Activated naive CD8-positive, alpha-beta T cell treated with anti-CD3 and anti-CD28 coated beads, Interleukin-2, amount 50 U/mL, for 16 hours (primary cell): ENCODE measurements around the gene WNT5B.
A peak's percentile ranks its signal among the peaks of the same experiment; 100 is the strongest.
"Not testable (repeated sequence)": the region's sequence is repeated elsewhere in the genome, so short reads cannot be mapped to it uniquely, and the experiment has no call there.

Experiments used
- DNase-seq: peaks from one replicate; pipeline ENCODE4 v3.0.0-alpha.2; 2020; ENCODE audit warnings: low read depth, low spot score

Gene WNT5B

DNA sequence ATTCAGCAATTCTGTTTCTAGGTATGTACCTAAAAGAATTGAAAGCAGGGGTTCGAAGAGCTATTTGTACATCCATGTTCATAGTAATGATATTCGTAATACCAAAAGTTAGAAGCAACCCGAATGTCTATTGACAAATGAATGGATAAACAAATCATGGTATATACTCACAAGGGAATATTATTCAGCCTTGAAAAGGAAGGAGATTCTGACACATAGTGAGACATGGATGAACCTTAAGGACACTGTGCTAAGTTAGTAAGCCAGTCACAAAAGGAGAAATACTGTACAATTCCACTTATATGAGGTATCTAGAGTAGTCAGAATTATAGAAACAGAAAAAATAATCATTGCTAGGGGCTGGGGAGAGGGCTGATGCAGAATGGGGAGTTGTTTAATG is 30.3 kb upstream of the WNT5B start:
- no peak for DNase-seq

DNA sequence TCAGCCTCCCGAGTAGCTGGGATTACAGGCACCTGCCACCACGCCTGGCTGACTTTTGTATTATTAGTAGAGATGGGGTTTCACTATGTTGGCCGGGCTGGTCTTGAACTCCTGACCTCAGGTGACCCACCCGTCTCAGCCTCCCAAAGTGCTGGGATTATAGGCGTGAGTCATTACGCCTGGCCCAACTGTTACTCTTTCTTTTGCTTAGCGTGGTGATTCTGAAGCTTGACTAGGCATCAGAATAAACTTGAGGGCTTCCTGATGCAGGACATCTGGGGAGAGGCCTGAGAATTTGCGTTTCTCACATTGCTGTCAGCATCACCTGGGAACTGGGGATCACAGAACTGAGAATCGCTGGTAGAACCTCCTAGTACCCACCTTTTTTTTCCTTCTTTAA is 26.3 kb upstream of the WNT5B start:
- DNase-seq: not testable (repeated sequence)

DNA sequence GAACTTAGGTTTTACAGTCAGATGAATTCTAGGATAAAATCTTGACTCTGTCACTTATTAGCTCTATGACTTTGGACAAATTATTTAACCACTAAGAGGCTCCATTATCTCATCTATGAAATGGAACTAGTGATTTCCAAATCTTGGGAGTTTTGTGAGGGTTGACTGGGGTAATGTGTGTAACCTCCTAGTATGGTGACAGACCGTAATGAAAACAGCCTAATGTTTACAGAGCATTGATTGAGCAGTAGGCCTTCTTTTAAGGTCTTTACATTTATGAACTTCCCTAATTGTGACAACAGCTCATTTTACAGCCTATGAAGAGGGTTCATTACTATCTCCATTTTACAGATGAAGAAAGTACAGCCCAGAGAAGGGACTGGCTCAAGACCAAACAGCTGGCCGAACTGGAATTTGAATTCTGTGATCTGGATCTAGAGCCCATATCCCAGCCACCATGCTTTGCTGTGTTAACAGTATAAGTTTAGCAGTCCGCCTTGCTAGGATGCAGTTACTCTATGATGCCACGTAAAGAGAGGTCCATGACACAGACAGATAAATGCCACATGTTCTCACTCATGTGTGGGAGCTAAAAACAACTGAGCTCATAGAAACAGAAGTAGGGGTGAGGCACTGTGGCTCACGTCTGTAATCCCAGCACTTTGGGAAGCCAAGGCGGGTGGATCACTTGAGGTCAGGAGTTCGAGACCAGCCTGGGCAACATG is 25.6 kb upstream of the WNT5B start:
- no peak for DNase-seq

DNA sequence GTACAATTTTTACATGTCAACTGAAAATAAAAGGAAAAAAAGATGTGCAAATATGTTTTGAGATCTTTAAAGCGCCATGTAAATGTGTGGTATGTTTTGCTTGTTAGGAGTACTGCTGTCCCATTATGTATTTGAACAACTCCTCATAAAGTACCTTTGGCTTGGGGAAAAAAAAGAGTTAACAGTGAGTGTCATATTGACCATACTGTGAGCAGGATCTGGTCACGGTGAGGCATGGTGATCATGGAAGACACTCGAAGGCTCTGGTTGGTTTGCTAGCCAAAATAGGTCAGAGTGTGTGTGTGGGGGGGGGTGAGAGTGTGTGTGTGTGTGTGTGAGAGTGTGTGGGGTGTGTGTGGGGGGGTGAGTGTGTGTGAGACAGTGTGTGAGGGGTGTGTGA is 24.6 kb upstream of the WNT5B start:
- no peak for DNase-seq

DNA sequence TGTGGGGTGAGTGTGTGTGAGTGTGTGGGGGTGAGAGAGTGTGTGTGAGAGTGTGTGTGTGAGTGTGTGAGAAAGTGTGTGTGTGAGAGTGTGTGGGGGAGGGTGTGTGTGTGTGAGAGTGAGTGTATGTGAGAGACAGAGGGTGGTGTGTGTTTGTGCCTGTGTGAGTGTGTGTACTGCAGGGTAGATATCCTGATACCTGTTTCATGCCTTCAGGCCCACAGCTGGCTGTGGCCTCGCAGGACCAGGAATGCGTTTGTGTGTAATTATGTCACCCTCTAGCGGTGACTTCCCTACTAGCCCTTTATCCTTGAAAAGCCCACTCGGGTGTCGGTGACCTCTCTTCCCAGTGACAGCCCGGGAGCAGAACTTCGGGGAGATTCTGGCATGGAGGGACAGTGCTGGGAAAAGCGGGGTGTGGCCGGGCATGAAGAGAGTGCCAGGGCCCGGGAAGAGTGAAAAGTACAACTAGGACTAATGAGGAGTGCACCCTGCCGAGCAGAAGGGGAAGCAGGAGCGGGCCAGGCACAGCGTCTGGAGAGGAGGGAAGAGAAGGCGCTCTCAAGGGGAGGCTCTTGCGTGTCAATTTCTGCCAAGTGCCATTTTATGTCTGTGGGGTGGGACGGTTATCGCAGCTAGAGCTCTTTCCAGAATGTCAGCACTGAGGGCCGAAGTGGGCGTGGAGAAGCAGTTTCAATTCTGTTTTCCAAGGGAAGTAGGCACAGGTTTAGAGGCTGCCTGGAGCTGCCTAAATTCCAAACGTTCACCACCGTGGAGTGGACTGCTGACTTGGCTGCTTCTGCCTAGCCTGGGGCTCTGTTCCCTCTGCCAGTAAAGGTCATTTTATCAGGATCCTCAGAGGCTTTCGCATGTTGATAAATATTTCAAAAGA is 23.7 kb upstream of the WNT5B start:
- DNase-seq: no peak

DNA sequence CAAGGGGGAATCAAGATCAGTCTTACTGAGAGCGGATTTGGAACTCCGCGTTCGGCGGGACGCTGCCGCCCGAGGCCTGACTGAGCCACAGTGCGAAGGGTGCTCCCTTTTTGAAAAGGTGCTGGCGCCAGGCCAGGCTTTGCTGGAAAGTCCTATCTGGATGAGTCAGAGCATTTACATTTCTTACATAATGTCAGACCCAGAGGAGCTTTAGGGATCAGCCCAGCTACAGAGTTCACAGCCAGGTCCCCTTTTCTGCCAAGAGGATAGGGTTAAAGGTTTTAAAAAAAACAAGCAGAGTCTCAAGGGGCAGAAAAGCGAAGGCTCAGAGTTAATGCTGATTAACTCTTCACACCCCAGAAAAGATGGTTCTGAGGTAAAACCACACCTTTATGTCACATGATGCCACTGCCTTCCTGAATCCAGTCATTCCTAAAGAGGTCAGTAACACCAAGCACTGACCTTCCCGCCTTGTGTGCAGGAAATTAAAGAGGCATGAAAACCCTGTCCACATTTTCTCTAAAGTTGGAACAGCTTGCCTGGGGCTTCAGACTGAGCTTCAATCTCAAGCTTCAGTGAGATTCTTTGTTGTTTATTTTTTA is 22.9 kb upstream of the WNT5B start:
- peak; percentile 51 for DNase-seq

DNA sequence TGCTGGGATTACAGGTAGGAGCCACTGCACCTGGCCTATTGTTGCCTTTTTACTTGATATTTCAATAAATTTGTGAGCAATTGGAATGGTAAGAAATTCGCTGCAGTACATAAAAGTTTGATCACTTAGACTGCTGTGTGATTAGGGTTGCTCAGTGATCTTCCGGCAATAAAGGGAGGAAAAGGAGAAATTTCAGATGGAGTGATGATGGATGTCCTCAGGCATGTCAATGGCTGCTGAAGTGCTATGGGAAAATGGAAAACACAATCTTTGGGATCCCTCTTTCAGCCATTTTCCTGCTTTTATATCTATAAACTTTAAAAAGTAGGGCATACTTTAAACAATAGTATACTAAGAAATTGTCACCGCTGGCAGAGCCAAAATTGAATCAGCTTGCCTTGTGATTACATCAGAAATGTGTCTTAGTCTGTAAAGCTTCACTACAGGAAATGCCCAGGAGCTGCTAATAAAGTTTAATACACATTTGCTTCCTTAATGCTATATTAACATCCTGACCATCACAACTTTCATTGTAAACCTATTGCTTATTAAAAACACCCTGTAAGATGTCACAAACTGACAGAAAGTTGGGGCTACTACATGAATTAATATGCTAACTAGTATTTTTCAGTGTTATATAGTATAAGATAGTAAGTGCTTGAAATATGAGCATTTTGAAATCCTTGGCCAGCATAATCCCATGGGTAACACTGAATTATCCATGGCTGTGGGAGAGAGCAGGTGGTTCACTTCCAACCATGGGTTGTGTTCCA is 20.9 kb upstream of the WNT5B start:
- DNase-seq: no peak

DNA sequence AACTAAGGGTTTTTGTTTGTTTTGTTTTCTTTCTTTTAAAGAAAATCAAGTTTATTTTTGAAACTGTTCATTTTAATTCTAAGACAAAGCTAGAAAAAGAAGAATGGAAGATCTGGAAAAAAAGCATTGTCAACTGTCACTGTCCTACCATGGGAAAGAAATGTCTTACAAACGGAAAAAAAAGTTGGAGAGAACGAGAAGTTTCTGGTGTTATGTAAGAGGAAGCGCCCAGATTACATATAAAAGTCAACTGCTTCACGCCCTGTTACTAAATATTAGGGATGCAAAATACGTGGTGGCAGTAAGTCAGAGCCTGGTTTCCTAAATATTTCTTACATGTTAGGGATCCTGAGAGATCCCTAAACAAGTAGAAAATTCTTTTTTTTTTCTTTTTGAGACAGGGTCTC is 20.3 kb upstream of the WNT5B start:
- DNase-seq: no peak

DNA sequence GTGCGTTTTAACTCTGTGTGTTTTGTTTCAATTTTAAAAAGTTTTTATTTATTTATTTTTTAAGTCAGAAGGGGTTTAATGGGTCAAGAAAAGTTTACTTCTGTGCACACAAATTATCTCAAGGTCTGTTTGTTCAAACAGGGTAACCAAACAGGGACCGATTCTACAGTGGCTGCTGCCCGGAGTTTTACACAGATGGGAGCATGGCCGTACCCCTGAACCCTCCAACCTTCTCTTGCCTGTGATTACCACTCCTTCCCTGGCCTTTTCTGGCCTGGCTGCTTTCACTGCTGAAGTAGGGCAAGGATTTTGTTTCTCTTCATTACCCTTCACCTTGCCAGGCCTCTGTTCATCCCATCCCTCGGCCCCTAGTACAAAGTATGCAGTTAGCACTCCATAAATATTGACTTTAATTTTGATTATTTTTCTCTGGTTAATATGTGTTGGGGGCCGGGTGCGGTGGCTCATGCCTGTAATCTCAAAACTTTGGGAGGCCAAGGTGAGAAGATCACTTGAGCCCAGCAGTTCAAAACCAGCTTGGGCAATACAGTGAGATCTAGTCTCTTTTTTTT is 18.9 kb upstream of the WNT5B start:
- DNase-seq: no peak

DNA sequence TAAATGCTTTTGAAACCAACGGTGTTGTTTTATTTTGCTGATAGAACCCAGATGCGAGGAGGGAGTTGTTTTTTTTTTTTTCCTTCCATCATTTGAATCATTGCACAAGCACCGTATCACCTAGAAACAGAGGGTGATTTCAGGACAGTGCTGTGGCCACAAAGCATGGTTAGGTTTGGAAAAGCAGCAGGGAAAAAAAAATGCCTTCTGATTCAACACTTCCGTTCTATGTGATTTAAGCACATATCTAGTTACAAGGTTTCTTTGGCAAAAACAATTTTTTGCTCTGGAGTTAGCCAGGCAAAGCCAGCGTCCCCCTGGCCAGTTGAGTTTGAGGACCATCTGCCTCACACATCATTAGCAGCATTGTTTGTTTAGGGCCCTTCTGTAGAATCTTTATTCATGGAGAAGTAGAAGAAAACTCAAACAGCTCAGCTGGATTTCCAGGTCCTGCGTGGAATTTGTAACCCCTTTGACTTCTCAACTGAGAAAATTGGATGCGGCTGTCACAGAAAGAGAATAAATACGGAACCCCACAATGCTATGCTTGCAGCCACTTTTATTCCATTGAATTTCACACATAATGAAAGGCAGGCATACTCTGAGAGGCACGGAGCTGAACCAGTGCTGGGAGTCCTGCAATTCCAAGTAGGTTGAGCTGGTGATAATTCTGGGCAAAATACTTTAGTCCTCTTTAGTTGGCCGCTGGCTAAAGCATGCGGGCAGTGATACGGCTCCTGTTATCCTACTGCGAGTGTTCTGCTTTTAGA is 17.0 kb upstream of the WNT5B start:
- DNase-seq: no peak

DNA sequence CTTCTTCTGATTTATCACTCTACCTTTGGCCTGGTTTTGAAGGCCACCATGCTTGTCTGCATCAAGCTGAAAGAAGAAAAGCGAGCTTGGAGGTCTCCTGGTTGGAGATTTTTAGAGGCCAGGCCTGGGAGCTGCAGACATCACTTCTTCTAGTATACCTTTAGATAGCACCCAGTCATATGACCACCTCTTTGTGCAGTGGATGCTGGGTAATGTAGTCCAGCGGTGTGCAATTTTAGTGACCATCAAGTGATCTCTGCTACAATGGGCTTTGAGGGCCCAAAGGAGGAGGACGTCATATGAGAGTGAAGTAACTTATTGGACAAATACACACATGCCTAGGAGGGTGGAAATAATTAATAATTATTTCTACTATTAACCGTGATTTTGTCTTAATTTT is 15.2 kb upstream of the WNT5B start:
- DNase-seq: no peak

DNA sequence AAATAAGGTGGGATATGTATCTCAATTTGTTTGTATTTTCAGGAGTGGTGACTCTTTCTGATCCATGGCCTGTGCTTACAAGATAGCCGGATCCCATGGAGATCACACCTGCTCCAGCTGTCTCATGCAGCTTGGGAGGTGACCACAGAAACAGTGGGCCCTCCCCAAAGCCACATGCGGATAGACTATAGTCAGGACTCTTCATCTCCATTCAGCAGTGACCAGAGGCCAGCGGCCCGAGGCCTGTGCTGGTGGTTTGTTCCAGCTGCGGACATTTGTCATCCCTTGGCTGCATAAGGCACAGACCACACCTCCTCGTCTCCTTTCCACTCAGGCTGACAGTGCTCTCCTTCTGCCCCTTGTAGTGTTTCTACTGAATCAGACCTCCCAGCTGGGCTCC is 14.7 kb upstream of the WNT5B start:
- no peak for DNase-seq

DNA sequence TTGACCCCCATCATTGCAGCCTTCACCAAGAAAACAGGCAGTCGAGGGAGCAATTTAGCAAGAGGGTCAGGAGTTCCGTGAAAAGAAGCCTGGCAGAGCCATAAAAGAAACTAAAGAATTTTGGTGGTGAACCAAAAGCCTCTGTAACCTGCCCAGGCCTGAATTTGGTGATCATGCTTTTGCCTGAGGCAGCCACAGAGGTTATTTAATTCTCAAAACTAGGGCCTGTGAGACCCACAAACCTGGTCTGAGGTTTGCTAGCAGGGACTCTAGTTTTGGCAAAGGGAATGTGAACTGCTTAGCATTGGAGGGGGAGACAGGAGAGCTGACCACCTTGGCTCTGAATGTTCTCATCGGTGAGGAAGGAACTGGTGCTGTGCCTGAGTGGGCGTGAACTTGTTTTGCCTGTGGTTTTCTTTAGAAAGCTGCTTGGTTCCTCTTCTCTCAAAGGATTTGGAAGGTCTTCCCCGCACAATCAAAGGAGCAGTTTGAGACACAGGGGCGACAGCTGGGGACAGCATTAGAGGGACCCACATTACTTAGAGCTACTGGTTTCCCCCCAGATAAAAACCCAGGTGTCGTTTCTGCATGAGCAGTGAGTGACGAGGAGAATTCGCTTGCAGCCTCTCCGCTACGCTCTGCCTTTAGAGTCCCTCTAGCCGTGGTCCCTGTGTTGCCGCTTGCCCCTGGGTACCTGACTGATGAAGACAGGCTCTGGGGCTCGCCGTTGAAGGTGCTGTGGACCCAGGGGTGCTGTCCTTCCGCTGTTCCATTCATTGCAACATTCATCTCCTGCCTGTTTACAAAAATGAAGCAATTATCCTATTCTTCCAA is 12.6 kb upstream of the WNT5B start:
- DNase-seq: no peak

DNA sequence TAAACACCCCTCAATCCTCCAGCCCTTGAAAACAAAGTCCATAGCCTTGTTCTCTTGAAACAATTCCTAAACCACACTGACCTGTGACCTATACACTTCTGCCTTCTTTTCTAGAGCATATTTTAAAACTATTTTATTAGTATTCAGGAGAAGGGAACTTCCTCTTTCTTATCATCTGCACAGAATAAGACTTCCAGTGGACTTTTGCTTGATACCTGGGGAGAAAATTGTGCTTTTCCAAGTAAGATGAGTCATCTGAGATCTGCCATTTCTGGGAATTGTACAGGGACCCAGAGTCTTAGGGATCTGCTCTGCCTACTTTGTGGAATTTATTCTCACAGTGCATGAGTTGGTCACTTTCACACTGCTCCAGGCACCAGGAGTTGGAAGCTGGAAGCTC is 10.5 kb upstream of the WNT5B start:
- DNase-seq: no peak

DNA sequence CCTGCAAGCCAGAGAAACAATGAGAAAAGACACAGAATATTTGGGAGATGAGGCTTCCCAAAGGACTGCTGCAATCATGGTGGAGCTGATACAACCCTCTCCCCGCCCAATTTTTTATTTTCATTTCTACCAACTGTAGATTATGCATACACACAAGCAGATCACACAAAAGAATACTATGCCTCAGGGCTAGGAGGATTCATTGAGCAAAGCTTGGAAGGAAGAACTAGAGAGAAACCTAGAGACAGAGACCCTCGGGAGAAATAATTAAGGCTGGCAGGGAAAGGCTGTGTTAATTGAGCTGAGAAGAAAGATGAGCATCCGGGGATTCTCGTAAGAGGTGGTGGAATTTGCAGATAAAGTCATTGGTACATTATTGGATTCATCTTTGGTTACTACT is 9.9 kb upstream of the WNT5B start:
- no peak for DNase-seq

DNA sequence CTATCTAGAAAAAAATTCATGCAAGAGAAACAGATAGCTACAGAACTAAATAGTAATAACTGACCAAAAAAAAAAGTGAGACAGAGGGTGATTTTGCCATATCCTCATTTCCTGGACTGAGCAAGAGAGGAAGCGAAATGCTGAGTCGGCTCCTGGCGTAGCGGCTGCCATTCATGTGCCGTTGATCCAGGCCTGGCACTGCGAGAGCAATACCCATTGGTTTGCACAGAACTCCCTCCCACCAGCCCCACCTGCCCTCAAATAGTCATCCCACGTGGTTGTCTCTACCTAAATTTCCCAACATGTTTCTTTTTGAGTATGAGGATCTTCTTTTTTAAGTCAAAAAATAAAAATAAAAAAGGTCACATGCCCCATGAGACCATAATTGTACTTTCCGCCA is 9.4 kb upstream of the WNT5B start:
- DNase-seq: no peak

DNA sequence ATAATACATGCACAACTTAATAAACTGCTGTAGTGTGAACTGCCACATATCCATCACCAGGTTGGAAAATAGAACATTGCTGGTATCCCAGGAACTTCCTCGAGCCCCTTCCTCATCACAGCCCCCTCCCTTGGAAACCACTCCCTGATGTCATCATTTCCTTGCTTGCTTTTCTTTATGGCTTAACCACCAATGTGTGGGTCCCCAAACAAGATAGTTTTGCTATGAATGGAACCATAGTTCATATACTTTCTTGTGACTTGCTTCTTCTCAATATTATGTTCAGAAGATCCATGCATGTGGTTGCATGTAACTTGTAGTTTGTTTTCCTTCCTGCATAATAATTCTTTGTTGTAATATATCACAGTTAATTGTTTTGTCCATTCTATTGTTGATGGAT is 8.9 kb upstream of the WNT5B start:
- DNase-seq: no peak

DNA sequence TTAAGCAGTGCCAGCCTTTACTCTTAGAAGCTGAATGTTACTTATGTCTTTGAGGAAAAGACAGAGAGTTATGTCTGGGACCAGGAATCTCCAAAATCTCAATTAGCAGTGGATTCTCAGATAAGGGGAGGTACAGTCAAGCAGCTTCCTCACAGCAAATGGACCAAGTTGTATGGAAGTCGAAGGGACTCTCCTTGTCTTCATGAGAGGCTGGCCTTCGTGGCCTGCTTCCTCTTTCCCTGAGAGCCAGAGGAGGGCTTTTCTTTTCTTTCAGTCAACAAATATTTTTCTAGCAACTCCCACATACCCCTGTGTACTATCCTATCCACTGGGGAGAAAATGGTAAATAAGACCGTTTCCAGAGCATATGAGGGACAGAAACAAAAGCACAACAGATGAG is 6.6 kb upstream of the WNT5B start:
- DNase-seq: no peak

DNA sequence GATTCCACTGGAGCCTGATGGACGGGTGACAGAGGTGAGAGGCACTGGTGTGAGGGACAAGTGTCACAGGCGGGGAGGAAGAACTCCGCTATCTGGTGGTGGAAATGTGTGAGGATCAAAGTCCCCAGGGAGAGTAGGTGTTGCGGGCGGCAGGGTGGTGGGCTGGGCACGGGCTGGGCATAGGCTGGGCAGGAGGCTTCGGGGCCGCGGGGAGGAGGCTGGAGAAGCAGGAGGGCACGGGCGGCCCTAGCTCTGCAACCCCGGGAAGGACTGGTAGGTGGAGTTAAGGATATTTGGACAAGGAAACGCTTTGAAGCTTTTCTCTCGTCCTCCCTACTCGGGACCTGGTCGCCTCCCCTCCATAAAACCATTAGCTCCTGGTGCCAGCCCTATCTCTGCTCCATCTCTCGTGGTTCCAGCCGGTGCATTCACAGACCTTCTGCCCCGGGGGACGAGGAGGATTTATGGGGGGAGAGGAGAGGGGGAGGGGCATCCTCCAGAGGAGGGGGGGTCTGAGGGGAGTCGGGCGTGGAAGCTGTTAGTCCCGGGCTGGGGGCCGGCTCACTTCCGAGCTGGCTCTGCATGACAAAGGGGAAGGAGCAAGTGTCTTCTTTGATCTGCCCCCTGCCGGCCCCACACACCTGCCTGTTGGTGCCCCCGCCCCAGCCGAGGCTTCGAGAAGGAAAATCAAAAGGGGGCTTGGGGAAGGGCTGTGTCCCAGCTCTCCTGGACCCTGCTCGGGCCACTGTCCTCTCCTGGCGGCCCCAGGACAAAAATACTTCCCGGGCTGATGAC is 504 bp downstream of the WNT5B start:
- no peak for DNase-seq
